Epidermal melanocyte (primary cell): ENCODE results near the gene RTN4R.
A peak's percentile ranks its signal among the peaks of the same experiment; 100 is the strongest.

Experiments
- DNase-seq: peaks from one replicate; pipeline ENCODE4 v3.0.0; 2011; ENCODE audit warnings: low spot score; ENCODE audit not compliant: insufficient read length

RTN4R gene

GRCh38 chr22:20257212-20258020 lies 10.7 kb downstream of the RTN4R start:
- no peak for DNase-seq

DNA sequence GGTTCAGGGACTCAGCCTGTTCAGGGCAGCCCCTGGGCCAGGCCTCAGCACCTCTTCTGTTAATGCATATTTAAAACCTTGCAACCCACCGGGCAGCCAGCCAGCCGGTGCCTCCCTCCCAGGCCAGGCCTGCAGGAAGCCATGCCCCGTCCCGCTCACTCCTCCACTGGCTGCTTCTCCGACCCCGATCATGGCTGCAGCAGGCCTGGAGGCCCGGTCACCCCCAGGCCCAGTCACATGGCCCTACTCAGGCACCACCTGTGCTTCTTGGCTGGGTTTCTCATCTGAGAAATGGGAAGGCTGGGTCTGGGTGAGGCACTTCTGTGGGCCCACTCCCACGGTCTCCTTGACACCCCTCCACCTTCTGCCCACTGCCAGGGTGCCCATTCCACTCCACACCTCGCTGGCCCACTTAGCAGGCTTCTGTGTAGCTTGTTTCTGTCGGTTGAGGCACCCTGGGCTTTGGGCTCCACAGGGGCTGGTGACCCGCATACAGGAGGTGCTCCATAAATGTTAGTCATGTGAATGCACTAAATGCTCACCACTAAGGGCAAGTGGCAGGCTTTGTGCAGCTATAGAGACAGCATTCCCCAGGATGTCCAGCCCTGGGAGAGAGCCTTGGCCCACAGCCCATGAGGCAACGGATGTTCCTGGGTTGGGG lies 11.4 kb downstream of the RTN4R start:
- DNase-seq = no peak

DNA sequence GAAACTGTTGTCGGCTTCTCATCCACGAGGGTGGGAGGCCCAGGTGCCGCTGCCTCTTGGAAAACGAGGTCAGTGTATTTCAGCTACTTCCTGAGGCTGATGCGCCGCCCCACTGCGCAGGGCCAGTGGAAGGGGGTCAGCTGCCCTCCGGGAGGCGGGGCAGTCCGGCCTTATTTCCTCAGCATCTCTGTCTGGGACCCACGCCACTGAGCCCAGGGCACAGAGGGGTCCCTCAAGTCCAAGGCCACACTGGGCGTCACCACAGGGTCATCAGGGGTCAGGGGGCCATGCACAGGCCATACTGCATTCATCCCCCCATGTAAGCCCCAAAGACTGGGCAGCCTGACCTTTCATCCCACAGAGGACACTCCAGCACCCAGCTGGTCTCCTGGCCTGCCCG lies 12.1 kb downstream of the RTN4R start:
- no peak for DNase-seq

GRCh38 chr22:20254975-20255946 lies 12.9 kb downstream of the RTN4R start:
- no peak for DNase-seq

DNA sequence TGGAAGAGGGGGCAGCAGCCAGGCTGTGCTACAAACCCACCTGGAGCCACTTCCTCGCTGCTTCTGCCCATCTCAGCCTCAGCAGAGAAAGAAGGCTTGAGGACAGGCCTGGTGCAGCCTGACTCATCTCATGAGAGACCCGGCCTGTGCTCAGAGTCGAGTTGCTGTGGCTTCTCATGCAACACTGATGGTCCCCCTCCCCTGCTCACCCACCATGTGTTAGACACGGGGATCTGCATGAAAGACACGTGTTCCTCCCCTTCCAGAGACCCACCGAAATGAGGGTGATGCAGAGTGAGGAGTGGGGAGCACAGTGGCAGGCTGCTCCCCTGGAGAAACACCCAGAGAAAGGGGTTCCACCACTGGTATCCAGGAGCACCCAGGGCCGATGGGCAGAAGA lies 15.0 kb downstream of the RTN4R start:
- no peak for DNase-seq

DNA sequence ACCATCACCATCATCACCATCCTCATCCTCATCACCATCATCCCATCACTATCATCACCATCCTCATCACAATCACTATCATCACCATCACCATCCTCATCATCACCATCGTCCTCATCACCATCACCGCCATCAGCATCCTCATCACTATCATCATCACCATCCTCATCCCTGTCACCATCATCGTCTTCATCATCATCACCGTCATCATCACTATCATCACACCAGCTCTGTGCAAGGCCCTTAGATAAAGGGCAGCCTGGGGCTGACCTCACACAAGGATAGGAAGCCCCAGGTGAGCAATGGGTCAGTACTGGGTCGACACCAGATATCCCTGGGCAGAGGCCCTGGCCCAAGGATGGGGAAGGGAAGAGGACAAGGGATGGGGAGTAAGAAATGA lies 16.1 kb downstream of the RTN4R start:
- no peak for DNase-seq

GRCh38 chr22:20251491-20251890 lies 16.6 kb downstream of the RTN4R start:
- no peak for DNase-seq

DNA sequence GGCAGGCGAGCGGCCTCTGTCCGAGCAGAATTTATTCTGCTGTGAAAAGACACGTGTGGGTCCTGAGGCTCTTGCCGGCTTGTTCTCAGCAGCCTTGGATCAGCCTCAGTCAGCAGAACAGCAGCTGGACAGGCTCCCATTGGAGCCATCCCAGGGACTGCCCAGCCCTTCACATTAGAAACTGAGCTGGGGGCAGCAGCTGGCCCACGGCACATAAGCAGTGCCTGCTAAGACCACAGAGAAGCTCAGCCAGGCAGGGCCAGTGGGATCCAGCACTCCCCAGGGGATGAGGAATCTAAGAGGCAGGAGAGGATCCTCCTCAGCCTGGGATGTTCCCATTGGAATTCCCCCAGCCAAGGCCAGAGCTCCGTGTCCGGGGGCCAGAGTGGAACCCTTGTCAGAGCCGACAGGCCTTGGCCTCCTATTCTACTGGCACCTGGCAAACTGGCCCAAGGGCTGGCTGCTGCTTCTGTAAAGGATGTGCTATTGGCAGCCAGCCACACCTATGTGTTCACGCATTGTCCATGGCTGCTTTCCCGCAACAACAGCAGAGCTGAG lies 18.2 kb downstream of the RTN4R start:
- DNase-seq = no peak

DNA sequence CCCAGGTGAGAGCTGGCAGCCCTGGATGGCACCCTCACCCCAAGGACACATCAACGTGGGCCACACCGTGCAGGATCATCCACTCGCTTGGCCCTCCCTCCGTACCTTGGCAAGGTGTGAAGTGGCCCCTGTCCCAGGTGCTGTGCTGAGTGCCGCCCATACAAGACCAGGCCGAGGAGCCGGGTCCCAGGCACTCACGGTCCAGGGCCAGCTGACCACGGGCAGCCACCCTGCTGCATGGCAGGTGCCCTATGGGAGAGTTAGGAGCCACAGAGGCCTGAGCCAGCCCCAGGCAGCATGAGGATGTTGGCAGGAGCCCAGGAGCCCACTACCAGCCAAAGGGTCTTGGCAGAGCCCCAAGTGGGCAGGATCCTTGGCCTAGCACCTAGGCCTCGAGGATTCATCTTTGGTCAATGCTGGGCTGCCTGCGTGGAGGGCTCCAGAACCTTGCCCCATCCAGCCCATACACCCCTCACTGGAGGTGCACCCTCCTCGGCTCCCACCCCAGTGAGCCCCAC lies 19.6 kb downstream of the RTN4R start:
- DNase-seq = no peak

- no peak for DNase-seq
Measured at GRCh38 chr22:20247608-20248171, 20.4 kb downstream of the RTN4R start.

DNA sequence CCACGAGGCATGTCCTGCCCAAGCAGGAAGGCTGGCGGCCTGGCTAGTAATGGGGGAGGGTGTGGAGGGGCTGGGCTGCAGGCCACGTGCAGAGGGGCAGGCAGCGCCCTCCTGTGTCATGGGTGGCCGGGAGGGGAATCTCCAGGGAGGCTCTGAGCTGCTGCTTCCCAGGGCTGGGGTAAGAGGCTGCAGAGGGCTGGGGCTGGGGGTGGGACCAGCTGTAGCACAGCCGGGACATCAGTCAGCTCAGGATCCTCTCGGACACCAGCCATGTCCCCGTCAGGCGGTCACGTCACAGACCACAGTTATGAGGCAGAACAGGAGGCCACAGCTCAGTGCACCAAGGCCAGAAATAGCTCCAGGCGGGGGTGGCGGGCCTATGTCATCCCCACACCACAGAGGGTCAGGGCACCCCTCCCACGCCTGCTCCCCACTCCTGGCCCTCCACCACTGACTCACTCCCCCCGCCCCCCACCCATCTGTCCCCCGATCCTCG lies 21.1 kb downstream of the RTN4R start:
- no peak for DNase-seq

DNA sequence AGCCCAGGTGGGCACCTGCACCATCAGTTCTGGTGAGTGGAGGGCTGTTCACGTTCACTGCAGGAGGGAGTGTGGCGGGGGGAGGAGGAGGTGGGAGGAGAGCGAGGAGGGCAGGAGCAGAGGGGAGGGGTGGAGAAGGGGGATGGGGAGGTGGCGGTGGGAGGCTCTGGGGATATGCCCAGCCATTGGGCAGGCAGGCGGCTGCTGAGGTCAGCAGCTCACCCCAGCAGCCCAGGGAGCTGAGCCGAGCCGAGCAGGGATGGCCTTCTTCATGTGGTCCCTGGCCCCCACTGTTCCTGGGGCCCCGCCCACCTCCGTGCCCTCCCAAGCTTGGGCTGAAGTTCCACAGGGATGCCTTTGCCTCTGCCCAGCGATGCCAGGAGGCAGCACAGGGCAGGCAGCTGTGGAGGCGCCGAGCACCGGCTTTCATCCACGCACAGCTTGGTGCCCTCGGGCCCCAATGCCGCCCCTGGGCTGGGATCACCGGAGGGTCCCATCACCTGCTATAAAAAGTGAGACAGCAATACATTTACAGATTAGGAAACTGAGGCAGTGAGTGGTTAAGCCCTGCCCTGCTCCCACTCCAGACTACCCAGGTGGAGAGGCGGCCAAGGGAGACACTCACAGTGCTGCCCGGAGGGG lies 21.6 kb downstream of the RTN4R start:
- no peak for DNase-seq

GRCh38 chr22:20245577-20246367 lies 22.3 kb downstream of the RTN4R start:
- DNase-seq = no peak

DNA sequence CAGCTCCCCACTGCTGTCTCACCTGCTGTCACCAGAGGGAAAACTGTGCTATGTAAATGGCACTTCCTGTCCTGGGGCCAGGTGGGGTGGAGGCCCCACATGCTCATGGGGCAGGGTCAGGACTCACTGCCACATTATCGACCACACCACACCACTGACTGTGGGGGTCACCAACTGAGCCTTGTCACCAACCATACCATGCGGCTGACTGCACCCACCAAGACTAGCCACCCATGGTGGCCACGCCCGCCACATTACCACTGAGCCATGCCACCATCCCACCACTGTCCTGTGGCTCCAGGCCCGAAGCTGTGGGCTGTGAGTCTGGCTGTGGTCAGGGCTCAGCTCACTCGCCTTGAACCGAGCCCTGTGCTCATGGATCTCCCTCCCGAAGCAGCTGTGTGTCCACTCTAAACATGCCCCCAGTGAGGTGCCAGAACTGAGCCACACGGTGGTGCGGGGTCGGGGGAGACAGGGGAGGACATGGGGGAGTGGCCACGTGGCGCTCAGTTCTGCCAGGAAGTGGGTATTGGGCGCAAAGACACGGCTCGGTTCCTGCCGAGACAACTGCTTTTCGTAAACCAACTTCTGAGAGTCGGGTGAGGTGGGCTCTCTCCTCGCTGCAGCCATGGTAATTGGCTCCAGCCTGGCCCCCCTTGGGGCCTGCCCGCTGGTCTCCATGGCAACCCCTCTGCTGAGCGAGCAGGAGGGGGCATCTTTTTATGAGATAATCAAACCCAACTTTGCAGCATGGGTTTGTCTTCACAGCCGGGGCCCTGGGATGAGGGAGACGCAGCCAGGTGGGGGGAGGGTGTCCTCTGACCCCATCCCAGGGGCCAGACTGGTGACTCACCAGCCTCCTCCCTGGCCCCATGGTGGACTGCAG lies 23.2 kb downstream of the RTN4R start:
- DNase-seq = no peak

GRCh38 chr22:20244250-20244648 lies 23.9 kb downstream of the RTN4R start:
- DNase-seq = no peak

DNA sequence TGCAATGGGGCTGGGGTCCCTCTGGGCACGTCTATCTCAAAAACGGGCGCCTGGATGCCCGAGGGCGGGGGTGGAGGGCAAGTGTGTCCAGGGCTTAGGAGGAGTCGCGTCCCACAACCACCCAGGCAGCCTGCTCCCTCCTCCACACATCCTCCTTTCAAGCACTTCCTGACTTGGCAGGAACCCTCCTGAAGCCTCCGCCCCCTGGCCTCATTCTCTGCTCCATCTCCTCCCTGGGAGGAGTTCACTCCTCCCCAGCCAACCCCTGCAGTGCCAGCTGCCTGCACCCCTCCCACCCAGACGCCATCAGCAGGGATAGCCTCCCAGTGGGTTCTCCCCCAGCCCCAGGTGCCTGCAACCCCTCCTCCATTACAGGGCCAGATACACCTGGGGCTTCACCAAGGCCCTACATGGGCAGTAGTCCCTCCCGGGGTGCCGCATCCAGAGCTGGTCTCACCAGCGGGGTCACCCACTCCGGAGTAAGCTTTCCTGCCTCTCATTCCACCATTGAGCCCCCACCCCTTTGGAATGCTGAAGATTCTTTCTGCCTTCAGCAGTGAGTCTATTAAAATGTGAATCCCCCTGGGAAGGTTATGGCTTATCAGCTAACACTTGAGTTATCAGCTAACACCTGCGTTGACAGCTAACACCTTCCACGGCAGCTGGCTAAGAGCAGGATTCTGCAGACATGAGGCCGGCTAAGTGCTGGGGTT lies 24.4 kb downstream of the RTN4R start:
- DNase-seq = peak; percentile 55

DNA sequence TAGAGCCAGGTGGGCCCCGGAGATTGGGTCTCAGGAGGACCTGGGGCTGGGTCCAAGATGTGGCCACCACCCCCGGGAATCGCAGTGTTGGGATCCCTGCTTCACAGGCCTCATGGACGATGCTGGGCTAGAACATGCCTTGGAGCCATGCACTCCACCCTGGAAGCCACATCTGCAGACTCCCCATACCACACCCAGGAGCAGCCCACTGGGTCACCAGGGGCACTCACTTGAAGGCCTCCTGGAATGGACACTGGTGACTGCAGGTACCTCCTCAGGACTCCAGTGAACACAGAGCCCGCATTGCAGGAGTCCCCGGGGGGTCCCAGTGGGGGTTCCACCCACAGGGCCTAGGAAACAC lies 25.0 kb downstream of the RTN4R start:
- no peak for DNase-seq
